ENCODE measurements around the gene PITPNM3. TPM values are rescaled to one million over a fixed set of nuclear protein-coding genes. Genes with fewer than 3 reads are reported as not detected.
A peak's percentile ranks its signal among the peaks of the same experiment; 100 is the strongest.

The PITPNM3 gene
- total and polyA plus RNA-seq, 2 of the 8 experiments (the other 6 are each of a cell fraction or from before 2014, with no cell fraction given), result 1.7 to 3.1 TPM

DNA sequence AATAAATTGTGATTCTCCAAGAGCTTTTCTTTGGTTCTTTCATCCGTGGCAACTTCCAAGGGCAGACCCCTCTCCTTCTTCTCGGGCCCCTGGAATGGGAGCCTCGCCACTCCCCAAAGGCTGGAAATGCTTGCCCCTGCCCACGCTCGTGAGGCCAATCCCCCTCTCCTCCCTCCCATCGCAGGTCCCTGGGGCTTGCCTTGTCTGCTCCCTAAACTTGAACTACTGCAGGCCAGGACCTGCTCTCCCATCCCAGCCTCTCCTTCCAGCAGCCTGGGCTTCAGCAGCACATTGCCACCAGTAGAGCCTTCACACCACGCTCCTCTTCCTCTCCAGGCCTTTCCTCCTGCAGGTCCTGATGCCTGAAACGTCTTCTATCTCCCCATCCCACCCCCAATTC, 11.1 kb downstream of the PITPNM3 start:
- H4K8ac ChIP-seq (ENCODE audit: extremely low read depth, insufficient read depth, low read length), result no peak overlapping the region
- H3K4me2 ChIP-seq (ENCODE audit: insufficient read depth in 1 of 2, low read depth in 2 of 2, low read length in 2 of 2), result 0 out of 4 replicates have a peak overlapping the region, but pooled peaks of 1 of the 2 experiments have one; percentile 30
- peaks cover 0 to 13% (median 3%) of the 10 kb centered on the region in 4 experiments; a peak in 6 of 7 replicates for H3K4me1 ChIP-seq (replicated peaks in 1 of 4; ENCODE audit: control insufficient read depth in 3 of 4, insufficient read depth in 4 of 4, low read length in 3 of 4)
- H3K4ac ChIP-seq (replicated peaks; ENCODE audit: insufficient read length, low read depth, low read length), result no peak overlapping the region
- H3K27me3 ChIP-seq (replicated peaks in 1 of 4; ENCODE audit: control insufficient read depth in 3 of 4, extremely low read depth in 1 of 4, insufficient read depth in 3 of 4, low read length in 3 of 4), result 0 out of 7 replicates have a peak, but pooled peaks cover 0 to 4% (median 0%) of the 10 kb centered on the region in 4 experiments
- H4K91ac ChIP-seq (replicated peaks; ENCODE audit: insufficient read length, low read length), result no peak overlapping the region
- ChIA-PET POLR2A (ENCODE audit: partially characterized antibody) (interaction anchor here (0.6 to 1.4 kb wide), 2 partner anchors 16 to 162 kb away, joined by 3 read pairs; no protein-coding TSS in a partner anchor), CTCF (ENCODE audit: partially characterized antibody) (interaction anchor here (0.9 to 1.0 kb wide), 2 partner anchors 11 to 75 kb away, joined by 3 to 4 read pairs; no protein-coding TSS in a partner anchor)
- H2BK12ac ChIP-seq (ENCODE audit: low read depth, low read length), result no peak overlapping the region; the same call in 1 of the 2 replicates
- no peak overlapping the region for H3K9ac ChIP-seq (replicated peaks in 1 of 4; ENCODE audit: extremely low read depth in 1 of 4, low read depth in 3 of 4, low read length in 3 of 4)
- H3K14ac ChIP-seq (ENCODE audit: insufficient read length), result no peak overlapping the region
- 72% methylated on average over 6 of the region's 8 CpGs; no CpG with 5 or more reads in 1 of the 2 experiments for whole genome bisulfite sequencing, 2 experiments (ENCODE audit: extremely low coverage in 1 of 2, insufficient coverage in 1 of 2, insufficient read length in 1 of 2, insufficient replicate concordance in 2 of 2, low coverage in 1 of 2, low lambda C conversion rate in 2 of 2, missing lambda C conversion rate in 1 of 2)
- H2BK120ac ChIP-seq (replicated peaks; ENCODE audit: low read depth, low read length), result no peak overlapping the region
- H3K27ac ChIP-seq (ENCODE audit: low read depth, low read length), result no peak overlapping the region
- peak overlapping the region; percentile 72; the same call in 1 of the 2 replicates for H2AK5ac ChIP-seq (ENCODE audit: low read depth, low read length)
- no peaks in the 10 kb centered on the region for H3K79me2 ChIP-seq (ENCODE audit: control insufficient read depth in 1 of 2, insufficient read depth in 2 of 2, low read length in 2 of 2)
- H2BK15ac ChIP-seq (ENCODE audit: low read length), result no peak overlapping the region
- no peaks in the 10 kb centered on the region for H4K20me1 ChIP-seq (replicated peaks in 1 of 2; ENCODE audit: control insufficient read depth in 1 of 2, insufficient read depth in 2 of 2, low read length in 2 of 2)
- H4K5ac ChIP-seq (ENCODE audit: insufficient read length, low read depth, low read length), result no peak overlapping the region
- no peaks in the 10 kb centered on the region for H3K9me3 ChIP-seq (ENCODE audit: insufficient read depth in 2 of 2, low read depth in 1 of 2, low read length in 1 of 2)
- no peaks in the 10 kb centered on the region; the same call in 1 of the 2 replicates for H3K23me2 ChIP-seq (ENCODE audit: low read depth, low read length)
- H3K18ac ChIP-seq (ENCODE audit: extremely low read depth, low read length), result no peak overlapping the region
- DNase-seq (ENCODE audit: low read depth in 1 of 2, low spot score in 2 of 2) (no peak), FAIRE-seq (no peak)
- H3K79me1 ChIP-seq (ENCODE audit: low read depth, low read length), result no peaks in the 10 kb centered on the region; the same call in 1 of the 2 replicates
- H2BK20ac ChIP-seq (ENCODE audit: low read length), result no peak overlapping the region
- no peak overlapping the region for H3K4me3 ChIP-seq (ENCODE audit: extremely low read depth in 1 of 4, insufficient read depth in 2 of 4, low read depth in 3 of 4, low read length in 4 of 4)
- no peaks in the 10 kb centered on the region for H3K36me3 ChIP-seq (ENCODE audit: control insufficient read depth in 2 of 4, insufficient read depth in 4 of 4, low read length in 3 of 4)
- no peak overlapping the region for H3K56ac ChIP-seq (replicated peaks; ENCODE audit: insufficient read length, low read depth, low read length)
- H2BK5ac ChIP-seq (ENCODE audit: low read depth, low read length), result no peak overlapping the region
- no peak overlapping the region for H3K23ac ChIP-seq (ENCODE audit: insufficient read length)
- no peak overlapping the region for H2AFZ ChIP-seq (ENCODE audit: low read length)
- TF ChIP-seq MAX (IDR thresholded peaks at IDR 0.05), result no peak
- TF ChIP-seq TAF1 (IDR thresholded peaks at IDR 0.05; ENCODE audit: low read depth, low read length), result no peak
- TF ChIP-seq CBX8 (IDR thresholded peaks at IDR 0.05; ENCODE audit: borderline replicate concordance, low read depth, low read length), result no peak
- TF ChIP-seq ZNF274 (IDR thresholded peaks at IDR 0.05; ENCODE audit: borderline replicate concordance, extremely low read depth, low read length), result no peak
- no peak for TF ChIP-seq KDM1A (IDR thresholded peaks at IDR 0.05; ENCODE audit: borderline replicate concordance, low read length)
- TF ChIP-seq NRF1 (IDR thresholded peaks at IDR 0.05; ENCODE audit: low read depth, low read length), result no peak
- no peak for TF ChIP-seq TAF7 (optimal IDR thresholded peaks at IDR 0.05; ENCODE audit: borderline replicate concordance, low read depth, low read length)
- no peak for TF ChIP-seq ATF3 (IDR thresholded peaks at IDR 0.05; ENCODE audit: insufficient read depth, low read depth, low read length)
- TF ChIP-seq PHF8 (conservative IDR thresholded peaks at IDR 0.05; ENCODE audit: low read depth, low read length), result no peak
- no peak for TF ChIP-seq SP4 (IDR thresholded peaks at IDR 0.05; ENCODE audit: low read length)
- no peak for TF ChIP-seq NANOG (IDR thresholded peaks at IDR 0.05; ENCODE audit: insufficient read depth, low read depth, low read length, poor library complexity, severe bottlenecking)
- TF ChIP-seq TEAD4 (IDR thresholded peaks at IDR 0.05; ENCODE audit: low read depth, low read length), result no peak
- TF ChIP-seq BRCA1 (IDR thresholded peaks at IDR 0.05; ENCODE audit: low read depth, low read length), result no peak
